Keratinocyte (primary cell): ENCODE results near the gene SDK1. TPM values are rescaled to one million over a fixed set of nuclear protein-coding genes. Genes with fewer than 3 reads are reported as not detected.

Experiments
- DNase-seq: peaks from one replicate; pipeline ENCODE4 v3.0.0-alpha.2; 2011; ENCODE audit warnings: low read depth, missing footprints, low spot score
- FAIRE-seq: peaks from 2 replicates; lab custom pipeline; 2011; peaks lifted over from hg19 to GRCh38; lab: Jason Lieb, UNC
- H2AFZ ChIP-seq: 2 replicates; pipeline ENCODE4 v1.6.0; 2012; ENCODE audit warnings: low read length, control low read depth, inconsistent platforms; ENCODE audit not compliant: control insufficient read depth
- H3K27ac ChIP-seq: 2 replicates; pipeline ENCODE4 v1.5.1; 2011; ENCODE audit warnings: low read length; ENCODE audit not compliant: control insufficient read depth, insufficient read depth
- H3K27me3 ChIP-seq: 3 replicates; pipeline ENCODE4 v1.6.0; 2011; ENCODE audit warnings: low read length; ENCODE audit not compliant: control insufficient read depth, insufficient read depth; ENCODE audit errors: extremely low read depth
- H3K36me3 ChIP-seq, 2 experiments: 2 replicates in 1 of 2; 3 replicates in 1 of 2; pipeline ENCODE4 v1.5.1; 2011; ENCODE audit warnings: low read length in 2 of 2, mild to moderate bottlenecking in 1 of 2; ENCODE audit not compliant: control insufficient read depth in 2 of 2, insufficient read depth in 2 of 2; ENCODE audit errors: extremely low read depth in 1 of 2
- H3K4me1 ChIP-seq: 3 replicates; pipeline ENCODE4 v1.5.1; 2011; ENCODE audit warnings: low read length; ENCODE audit not compliant: control insufficient read depth, insufficient read depth; ENCODE audit errors: extremely low read depth
- H3K4me2 ChIP-seq: 3 replicates; pipeline ENCODE4 v1.6.0; 2011; ENCODE audit warnings: low read depth, low read length; ENCODE audit not compliant: control insufficient read depth, insufficient read depth; ENCODE audit errors: extremely low read depth
- H3K4me3 ChIP-seq, 3 experiments: fragments of 200-600 bp in 1 of 3; sonication (generic) in 1 of 3; 2 replicates in 2 of 3; 3 replicates in 1 of 3; pipeline ENCODE4 v1.5.1; 2011 to 2016; ENCODE audit warnings: low read length in 3 of 3, mild to moderate bottlenecking in 3 of 3, control low read depth in 2 of 3, inconsistent platforms in 1 of 3, low read depth in 1 of 3, mixed read lengths in 1 of 3, mixed run types in 1 of 3, moderate library complexity in 1 of 3; ENCODE audit not compliant: control insufficient read depth in 2 of 3, insufficient read depth in 2 of 3; ENCODE audit errors: extremely low read depth in 1 of 3
- H3K79me2 ChIP-seq: 2 replicates; pipeline ENCODE4 v1.6.0; 2012; ENCODE audit warnings: low read length; ENCODE audit not compliant: control insufficient read depth, insufficient read depth
- H3K9ac ChIP-seq: 3 replicates; pipeline ENCODE4 v1.6.0; 2011; ENCODE audit warnings: low read length; ENCODE audit not compliant: control insufficient read depth, insufficient read depth; ENCODE audit errors: extremely low read depth
- H3K9me1 ChIP-seq: 3 replicates; pipeline ENCODE4 v1.6.0; 2011; ENCODE audit warnings: low read length; ENCODE audit not compliant: control insufficient read depth, insufficient read depth; ENCODE audit errors: extremely low read depth
- H3K9me3 ChIP-seq: 2 replicates; pipeline ENCODE4 v1.5.1; 2012; ENCODE audit warnings: low read depth, low read length; ENCODE audit not compliant: control insufficient read depth
- H4K20me1 ChIP-seq: 3 replicates; pipeline ENCODE4 v1.6.0; 2011; ENCODE audit warnings: low read length; ENCODE audit not compliant: control insufficient read depth, insufficient read depth; ENCODE audit errors: extremely low read depth
- EZH2 ChIP-seq: IDR thresholded peaks from one replicate; pipeline ENCODE4 v1.6.1; 2012; ENCODE audit warnings: inconsistent platforms, mild to moderate bottlenecking, low read length, moderate library complexity
- dilution Hi-C: fragments of 300-500 bp; cut with MboI; formaldehyde crosslinking; loops from one replicate; pipeline ENCODE4 v1.7.0; 2020; ENCODE audit warnings: low sequenced_read_pairs; ENCODE audit not compliant: extremely low pct_ligation_motif_present
- polyA plus RNA-seq, 5 experiments: library from polyadenylated mRNA; depleted of rRNA in 3 of 5; stranded (reverse) in 3 of 5; stranded (forward) in 1 of 5; unstranded in 1 of 5; fragments of >200 nt; gene quantifications; 1 replicate in 1 of 5; 2 replicates in 3 of 5; 3 replicates in 1 of 5; pipeline versions ENCODE4 v1.2.1 to v1.2.3, GENCODE V29; 2011 to 2012; ENCODE audit warnings: missing spikeins in 2 of 5, low read depth in 1 of 5, low replicate concordance in 1 of 5
- TF ChIP-seq, protein P1 (sequence below), 3 experiments: IDR thresholded peaks in 1 of 3; conservative IDR thresholded peaks in 1 of 3; optimal IDR thresholded peaks in 1 of 3; 2 replicates in 2 of 3; 3 replicates in 1 of 3; pipeline versions ENCODE3 to v1.5.1; 2011; ENCODE audit warnings: low read length in 3 of 3, mild to moderate bottlenecking in 3 of 3, moderate library complexity in 2 of 3, control low read depth in 1 of 3, inconsistent platforms in 1 of 3; ENCODE audit not compliant: insufficient read depth in 2 of 3; ENCODE audit errors: extremely low read depth in 1 of 3

SDK1 gene
- polyA plus RNA-seq, 1 donor (not counting 4 experiments of a cell fraction or from before 2014, with no cell fraction given): 0.66 TPM

DNA sequence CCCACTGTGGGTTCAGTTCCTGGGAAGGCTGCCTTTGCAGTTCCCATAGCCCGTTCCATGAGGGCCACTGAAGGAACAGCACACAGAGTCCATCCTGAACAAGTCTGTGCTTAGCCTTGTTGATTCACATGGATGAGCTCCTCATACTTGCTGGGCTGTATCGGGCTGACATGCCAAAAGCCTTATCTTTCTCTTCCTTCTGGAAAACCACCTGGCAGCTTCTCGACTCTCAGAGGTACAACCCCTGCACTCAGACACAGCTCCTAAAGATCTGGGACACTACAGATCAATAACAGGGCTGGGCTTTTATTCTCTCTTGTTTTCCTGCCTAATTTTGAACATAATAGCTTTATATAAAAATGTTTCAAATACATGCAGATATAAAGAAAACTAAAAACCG, 667.2 kb downstream of the SDK1 start:
- H3K9ac ChIP-seq: no peak overlapping the region
- peaks cover 0 to 9% of the 10 kb centered on the region in 2 experiments for H3K36me3 ChIP-seq
- no peaks in the 10 kb centered on the region for H3K9me1 ChIP-seq
- TF ChIP-seq, protein P1, sequence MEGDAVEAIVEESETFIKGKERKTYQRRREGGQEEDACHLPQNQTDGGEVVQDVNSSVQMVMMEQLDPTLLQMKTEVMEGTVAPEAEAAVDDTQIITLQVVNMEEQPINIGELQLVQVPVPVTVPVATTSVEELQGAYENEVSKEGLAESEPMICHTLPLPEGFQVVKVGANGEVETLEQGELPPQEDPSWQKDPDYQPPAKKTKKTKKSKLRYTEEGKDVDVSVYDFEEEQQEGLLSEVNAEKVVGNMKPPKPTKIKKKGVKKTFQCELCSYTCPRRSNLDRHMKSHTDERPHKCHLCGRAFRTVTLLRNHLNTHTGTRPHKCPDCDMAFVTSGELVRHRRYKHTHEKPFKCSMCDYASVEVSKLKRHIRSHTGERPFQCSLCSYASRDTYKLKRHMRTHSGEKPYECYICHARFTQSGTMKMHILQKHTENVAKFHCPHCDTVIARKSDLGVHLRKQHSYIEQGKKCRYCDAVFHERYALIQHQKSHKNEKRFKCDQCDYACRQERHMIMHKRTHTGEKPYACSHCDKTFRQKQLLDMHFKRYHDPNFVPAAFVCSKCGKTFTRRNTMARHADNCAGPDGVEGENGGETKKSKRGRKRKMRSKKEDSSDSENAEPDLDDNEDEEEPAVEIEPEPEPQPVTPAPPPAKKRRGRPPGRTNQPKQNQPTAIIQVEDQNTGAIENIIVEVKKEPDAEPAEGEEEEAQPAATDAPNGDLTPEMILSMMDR (optimal IDR thresholded peaks at IDR 0.05 in 1 of 3, IDR thresholded peaks at IDR 0.05 in 1 of 3, conservative IDR thresholded peaks at IDR 0.05 in 1 of 3; ENCODE audit: extremely low read depth in 1 of 3, insufficient read depth in 2 of 3, low read length in 3 of 3): no peak
- dilution Hi-C loops: no loop called here
- H3K27me3 ChIP-seq: no peaks in the 10 kb centered on the region
- H3K4me3 ChIP-seq: no peak overlapping the region
- H2AFZ ChIP-seq: no peak overlapping the region
- no peaks in the 10 kb centered on the region for H3K9me3 ChIP-seq
- DNase-seq: no peak
- no peaks in the 10 kb centered on the region for H3K4me1 ChIP-seq
- H3K27ac ChIP-seq: no peak overlapping the region
- no peak overlapping the region for H3K4me2 ChIP-seq
- H3K79me2 ChIP-seq: no peaks in the 10 kb centered on the region
- H4K20me1 ChIP-seq: no peaks in the 10 kb centered on the region
- FAIRE-seq: peak; percentile 71

DNA sequence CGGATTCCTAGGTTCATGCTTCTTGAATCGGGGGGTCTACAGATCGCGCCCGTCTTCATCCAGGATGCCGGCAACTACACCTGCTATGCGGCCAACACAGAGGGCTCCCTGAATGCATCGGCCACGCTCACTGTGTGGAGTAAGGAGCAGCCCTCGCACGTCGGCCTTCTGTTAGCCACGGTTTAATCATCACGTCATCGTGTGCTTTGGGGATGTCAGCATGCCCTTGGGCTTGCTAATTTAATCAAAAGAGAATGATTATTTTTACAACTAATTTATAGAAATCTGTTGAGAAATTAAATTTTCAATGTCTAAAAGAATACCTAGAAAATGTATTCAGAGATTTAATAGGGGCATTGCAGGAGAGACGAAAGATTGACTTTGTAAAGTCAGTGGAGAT, 668.2 kb downstream of the SDK1 start:
- Histone ChIP-seq H3K9me3 (no peaks in the 10 kb centered on the region), H3K4me1 (no peaks in the 10 kb centered on the region), H3K9me1 (no peaks in the 10 kb centered on the region), H3K79me2 (no peaks in the 10 kb centered on the region), H3K4me2 (no peak overlapping the region), H3K4me3 (no peak overlapping the region), H4K20me1 (no peaks in the 10 kb centered on the region), H3K36me3 (peaks cover 0 to 9% of the 10 kb centered on the region in 2 experiments), H3K27ac (no peak overlapping the region), H3K27me3 (no peaks in the 10 kb centered on the region), H2AFZ (no peak overlapping the region), H3K9ac (no peak overlapping the region)
- dilution Hi-C loops: no loop called here
- TF ChIP-seq, protein P1 (optimal IDR thresholded peaks at IDR 0.05 in 1 of 3, IDR thresholded peaks at IDR 0.05 in 1 of 3, conservative IDR thresholded peaks at IDR 0.05 in 1 of 3; ENCODE audit: extremely low read depth in 1 of 3, insufficient read depth in 2 of 3, low read length in 3 of 3): no peak
- no peak for TF ChIP-seq EZH2
- DNase-seq (no peak), FAIRE-seq (no peak)
